CD8-positive, alpha-beta memory T cell (primary cell): Measurements from ENCODE around the gene BEST3. TPM values are rescaled to one million over a fixed set of nuclear protein-coding genes. Genes with fewer than 3 reads are reported as not detected.
A peak's percentile ranks its signal among the peaks of the same experiment; 100 is the strongest.

ENCODE experiments used
- CTCF ChIA-PET: fragments of 350-600 bp; sonication (Branson Sonifier 250); formaldehyde crosslinking; loops from one replicate; lab custom pipeline; 2021; ENCODE audit warnings: antibody characterized with exemption; lab: Charles Lee
- POLR2A ChIA-PET: fragments of 350-600 bp; sonication (Branson Sonifier 250); formaldehyde crosslinking; loops from one replicate; lab custom pipeline; 2021; ENCODE audit warnings: antibody characterized with exemption; lab: Charles Lee
- DNase-seq, 5 donors: peaks; one replicate each; pipeline versions ENCODE4 v3.0.0 to v3.0.0-alpha.2; 2020 to 2022; ENCODE audit warnings: mixed read lengths in 1 of 5
- H3K27ac ChIP-seq: one replicate; pipeline ENCODE4 v1.7.0; 2013; ENCODE audit warnings: low read depth, mild to moderate bottlenecking, low read length, moderate library complexity
- H3K27me3 ChIP-seq: 2 replicates; pipeline ENCODE4 v1.7.0; 2013; ENCODE audit warnings: low read length, mild to moderate bottlenecking; ENCODE audit not compliant: insufficient read depth, poor library complexity, severe bottlenecking
- H3K36me3 ChIP-seq: 2 replicates; pipeline ENCODE4 v1.7.0; 2013; ENCODE audit warnings: mild to moderate bottlenecking, low read length, moderate library complexity; ENCODE audit not compliant: insufficient read depth
- H3K4me1 ChIP-seq: 2 replicates; pipeline ENCODE4 v1.7.0; 2013; ENCODE audit warnings: mild to moderate bottlenecking, low read length, moderate library complexity; ENCODE audit not compliant: insufficient read depth
- H3K4me3 ChIP-seq: 2 replicates; pipeline ENCODE4 v1.7.0; 2013; ENCODE audit warnings: mild to moderate bottlenecking, low read length
- H3K9me3 ChIP-seq: 2 replicates; pipeline ENCODE4 v1.7.0; 2013; ENCODE audit warnings: mild to moderate bottlenecking, low read length
- H3K27ac Mint-ChIP-seq, 8 donors: one replicate each; pipeline ENCODE4 v1.8.0; 2020 to 2021; ENCODE audit warnings: mixed read lengths in 8 of 8, mild to moderate bottlenecking in 6 of 8, inconsistent platforms in 3 of 8, moderate library complexity in 3 of 8
- H3K27me3 Mint-ChIP-seq, 2 donors: one replicate each; pipeline ENCODE4 v1.8.0; 2020 to 2021; ENCODE audit warnings: mixed read lengths in 2 of 2, mild to moderate bottlenecking in 1 of 2, moderate library complexity in 1 of 2
- H3K36me3 Mint-ChIP-seq, 3 donors: one replicate each; pipeline ENCODE4 v1.8.0; 2020 to 2021; ENCODE audit warnings: mixed read lengths in 3 of 3, inconsistent platforms in 1 of 3, mild to moderate bottlenecking in 1 of 3
- H3K4me1 Mint-ChIP-seq, 3 donors: one replicate each; pipeline ENCODE4 v1.8.0; 2020 to 2021; ENCODE audit warnings: mixed read lengths in 3 of 3, inconsistent platforms in 1 of 3, mild to moderate bottlenecking in 1 of 3
- H3K4me3 Mint-ChIP-seq, 7 donors: one replicate each; pipeline ENCODE4 v1.8.0; 2020 to 2021; ENCODE audit warnings: mixed read lengths in 7 of 7, mild to moderate bottlenecking in 6 of 7, moderate library complexity in 4 of 7, inconsistent platforms in 2 of 7
- H3K9me3 Mint-ChIP-seq, 5 donors: one replicate each; pipeline ENCODE4 v1.8.0; 2020 to 2022; ENCODE audit warnings: mixed read lengths in 5 of 5, mild to moderate bottlenecking in 3 of 5, moderate library complexity in 2 of 5, inconsistent platforms in 1 of 5
- polyA plus RNA-seq: library from polyadenylated mRNA; unstranded; fragments of 300-500 nt; fragmentation: Illumina TruSeq; gene quantifications from one replicate; pipeline ENCODE4 v1.2.3, GENCODE V29; 2021
- total RNA-seq, 2 experiments: library from RNA; stranded (reverse); gene quantifications; one replicate each; pipeline ENCODE4 v1.2.3, GENCODE V29; 2021

BEST3 gene
- total RNA-seq (not detected), polyA plus RNA-seq (not detected)

- Histone ChIP-seq H3K9me3 (no peaks in the 10 kb centered on the region), H3K27me3 (no peaks in the 10 kb centered on the region), H3K4me3 (no peak within 1 kb of the TSS), H3K36me3 (no peaks in the 10 kb centered on the region), H3K27ac (no peak within 1 kb of the TSS), H3K4me1 (no peaks in the 10 kb centered on the region)
- CTCF ChIA-PET = no interaction called here
- DNase-seq = no peak
- H3K9me3 Mint-ChIP-seq = no peaks in the 10 kb centered on the region
- H3K36me3 Mint-ChIP-seq = no peaks in the 10 kb centered on the region
- no peak within 1 kb of the TSS for H3K4me3 Mint-ChIP-seq
- no peak within 1 kb of the TSS for H3K27ac Mint-ChIP-seq
- POLR2A ChIA-PET = no interaction called here
- H3K27me3 Mint-ChIP-seq = peaks cover 4 to 22% of the 10 kb centered on the region in 2 donors
- no peaks in the 10 kb centered on the region for H3K4me1 Mint-ChIP-seq
Observed at GRCh38 chr12:69698769-69699540, at the start of gene BEST3. BEST3 (minus strand) TSS chr12:69699303; CDS start chr12:69697798, 1,505 bp downstream.

GRCh38 chr12:69744109-69744508 lies 45.0 kb upstream of the BEST3 start:
- H3K36me3 ChIP-seq = no peaks in the 10 kb centered on the region
- Mint-ChIP-seq H3K27me3 (no peaks in the 10 kb centered on the region), H3K27ac (no peak overlapping the region), H3K4me3 (no peak overlapping the region), H3K4me1 (peaks cover 11 to 31% (median 28%) of the 10 kb centered on the region in 3 donors), H3K9me3 (no peaks in the 10 kb centered on the region), H3K36me3 (peaks cover 0 to 5% (median 3%) of the 10 kb centered on the region in 3 donors)
- H3K27me3 ChIP-seq = no peaks in the 10 kb centered on the region
- ChIA-PET CTCF (no interaction called here), POLR2A (no interaction called here)
- no peak overlapping the region for H3K4me3 ChIP-seq
- DNase-seq = no peak
- no peaks in the 10 kb centered on the region for H3K9me3 ChIP-seq
- H3K4me1 ChIP-seq = peaks cover 7% of the 10 kb centered on the region
- no peak overlapping the region for H3K27ac ChIP-seq

GRCh38 chr12:69739287-69740191 lies 40.4 kb upstream of the BEST3 start:
- H3K9me3 ChIP-seq = no peaks in the 10 kb centered on the region
- peak overlapping the region; percentile 85 to 93 (median 90) for H3K4me3 Mint-ChIP-seq
- peaks cover 10% of the 10 kb centered on the region for H3K4me1 ChIP-seq
- peaks cover 13 to 32% (median 31%) of the 10 kb centered on the region in 3 donors for H3K4me1 Mint-ChIP-seq
- no peaks in the 10 kb centered on the region for H3K9me3 Mint-ChIP-seq
- DNase-seq = peak; percentile 55 to 83 (median 73)
- CTCF ChIA-PET = interaction anchor here (0.8 to 2.0 kb wide), 2 partner anchors 12 to 32 kb away, joined by 3 to 5 read pairs; no protein-coding TSS in a partner anchor
- H3K36me3 Mint-ChIP-seq = peaks cover 0 to 4% (median 0%) of the 10 kb centered on the region in 3 donors
- no peaks in the 10 kb centered on the region for H3K36me3 ChIP-seq
- peak overlapping the region; percentile 78 for H3K4me3 ChIP-seq
- no peaks in the 10 kb centered on the region for H3K27me3 ChIP-seq
- peak overlapping the region; percentile 47 to 95 (median 84) for H3K27ac Mint-ChIP-seq
- no peaks in the 10 kb centered on the region for H3K27me3 Mint-ChIP-seq
- POLR2A ChIA-PET = interaction anchor here (0.6 to 1.1 kb wide), 4 partner anchors 10 to 583 kb away, joined by 3 to 4 read pairs (median 3); no protein-coding TSS in a partner anchor
- peak overlapping the region; percentile 44 for H3K27ac ChIP-seq

GRCh38 chr12:69738351-69739286 lies 39.5 kb upstream of the BEST3 start, which contains the start of gene RAB3IP:
RAB3IP (plus strand) TSS chr12:69738860; CDS start chr12:69755409, 16,549 bp downstream.
- Mint-ChIP-seq H3K36me3 (peaks cover 0 to 4% (median 0%) of the 10 kb centered on the region in 3 donors), H3K4me1 (peaks cover 13 to 32% (median 31%) of the 10 kb centered on the region in 3 donors), H3K27me3 (no peaks in the 10 kb centered on the region), H3K4me3 (peak within 1 kb of the TSS; percentile 85 to 93 (median 90)), H3K27ac (peak within 1 kb of the TSS; percentile 70 to 95 (median 86)), H3K9me3 (no peaks in the 10 kb centered on the region)
- Histone ChIP-seq H3K36me3 (no peaks in the 10 kb centered on the region), H3K4me1 (peaks cover 10% of the 10 kb centered on the region), H3K9me3 (no peaks in the 10 kb centered on the region), H3K27ac (peak within 1 kb of the TSS; percentile 44), H3K27me3 (no peaks in the 10 kb centered on the region), H3K4me3 (peak within 1 kb of the TSS; percentile 78)
- ChIA-PET CTCF (interaction anchor here (0.6 to 2.0 kb wide), 4 partner anchors 11 to 102 kb away, joined by 3 to 5 read pairs (median 3); no protein-coding TSS in a partner anchor), POLR2A (interaction anchor here (0.7 to 1.1 kb wide), 3 partner anchors 491 to 582 kb away, joined by 3 read pairs; no protein-coding TSS in a partner anchor)
- peak; percentile 89 to 93 (median 91) for DNase-seq

DNA sequence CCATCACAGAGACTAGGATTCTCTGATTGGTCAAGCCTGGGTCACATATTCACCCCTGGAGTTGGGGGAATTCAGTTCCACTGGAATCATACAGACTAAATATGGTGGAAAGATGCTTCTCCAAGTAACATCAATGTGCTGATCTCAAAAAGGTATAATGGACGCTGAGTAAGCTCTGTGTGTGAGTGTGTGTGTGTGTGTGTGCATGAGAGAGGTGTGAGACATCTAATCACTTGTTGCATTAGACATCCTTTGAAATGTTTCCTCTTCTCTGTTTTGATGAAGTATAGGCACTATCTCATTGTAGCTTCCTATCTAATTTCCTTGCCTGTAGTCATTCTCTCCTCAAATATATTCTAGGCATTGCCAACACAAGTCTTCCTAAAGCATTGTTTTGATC lies 34.5 kb upstream of the BEST3 start:
- no peak overlapping the region for H3K4me3 Mint-ChIP-seq
- CTCF ChIA-PET = no interaction called here
- no peaks in the 10 kb centered on the region for H3K36me3 ChIP-seq
- H3K4me1 Mint-ChIP-seq = peaks cover 2 to 5% (median 4%) of the 10 kb centered on the region in 3 donors
- no peaks in the 10 kb centered on the region for H3K9me3 Mint-ChIP-seq
- H3K27ac ChIP-seq = no peak overlapping the region
- H3K36me3 Mint-ChIP-seq = no peaks in the 10 kb centered on the region
- POLR2A ChIA-PET = no interaction called here
- H3K4me1 ChIP-seq = peaks cover 3% of the 10 kb centered on the region
- no peak overlapping the region for H3K27ac Mint-ChIP-seq
- H3K27me3 Mint-ChIP-seq = peaks cover 0 to 2% of the 10 kb centered on the region in 2 donors
- no peaks in the 10 kb centered on the region for H3K9me3 ChIP-seq
- H3K27me3 ChIP-seq = no peaks in the 10 kb centered on the region
- no peak overlapping the region for H3K4me3 ChIP-seq
- DNase-seq = no peak

DNA sequence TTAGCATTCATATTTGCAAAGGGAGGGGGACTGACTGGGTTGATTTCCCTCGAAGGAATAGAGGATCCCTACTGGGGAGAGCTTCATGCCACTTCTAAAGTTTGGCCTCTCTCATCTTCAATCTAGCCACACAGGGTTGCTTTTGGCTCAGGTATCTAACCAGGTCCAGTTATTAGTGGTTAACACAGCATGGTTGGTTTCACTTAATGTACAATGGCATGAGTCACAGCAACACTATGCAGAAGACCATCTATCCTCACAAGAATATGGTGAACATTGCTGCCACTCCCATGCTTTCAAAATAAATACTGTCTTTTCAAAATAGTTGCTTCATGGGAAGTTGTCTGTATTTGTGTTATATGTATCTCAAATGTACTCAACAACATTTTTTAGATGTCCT lies 33.0 kb upstream of the BEST3 start:
- no peaks in the 10 kb centered on the region for H3K9me3 ChIP-seq
- Mint-ChIP-seq H3K27me3 (peaks cover 0 to 2% of the 10 kb centered on the region in 2 donors), H3K36me3 (no peaks in the 10 kb centered on the region), H3K4me1 (no peaks in the 10 kb centered on the region), H3K4me3 (no peak overlapping the region), H3K9me3 (no peaks in the 10 kb centered on the region), H3K27ac (no peak overlapping the region)
- H3K27ac ChIP-seq = no peak overlapping the region
- no peaks in the 10 kb centered on the region for H3K27me3 ChIP-seq
- no peak overlapping the region for H3K4me3 ChIP-seq
- H3K36me3 ChIP-seq = no peaks in the 10 kb centered on the region
- ChIA-PET CTCF (no interaction called here), POLR2A (no interaction called here)
- no peaks in the 10 kb centered on the region for H3K4me1 ChIP-seq
- DNase-seq = no peak

DNA sequence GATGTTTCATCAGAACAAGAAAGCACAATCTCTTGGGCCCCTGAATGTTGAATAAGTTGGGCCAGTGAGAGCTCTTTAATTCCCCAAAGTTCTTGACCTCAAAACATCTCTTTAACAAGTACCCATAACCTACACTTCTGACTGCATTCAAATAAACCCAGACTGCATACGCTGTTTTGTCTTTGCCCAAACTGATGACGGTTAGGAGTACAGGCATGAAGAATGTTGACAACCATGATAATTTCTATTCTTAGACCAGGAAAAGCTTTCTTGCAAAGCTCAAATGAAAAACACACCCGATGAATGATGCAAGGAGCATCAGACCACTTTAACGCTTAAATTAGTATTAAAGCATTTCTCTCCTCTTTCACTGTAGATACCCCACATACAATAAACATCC lies 27.8 kb upstream of the BEST3 start:
- Mint-ChIP-seq H3K4me3 (no peak overlapping the region), H3K27ac (no peak overlapping the region), H3K36me3 (no peaks in the 10 kb centered on the region), H3K27me3 (peaks cover 7 to 23% of the 10 kb centered on the region in 2 donors), H3K4me1 (no peaks in the 10 kb centered on the region), H3K9me3 (peaks cover 0 to 6% (median 0%) of the 10 kb centered on the region in 5 donors)
- no peaks in the 10 kb centered on the region for H3K36me3 ChIP-seq
- CTCF ChIA-PET = interaction anchor here (1.4 kb wide), 1 partner anchor 12 kb away, joined by 5 read pairs; the partner anchor contains the start of gene RAB3IP
- H3K27ac ChIP-seq = no peak overlapping the region
- H3K9me3 ChIP-seq = no peaks in the 10 kb centered on the region
- DNase-seq = no peak
- no peak overlapping the region for H3K4me3 ChIP-seq
- no peaks in the 10 kb centered on the region for H3K4me1 ChIP-seq
- POLR2A ChIA-PET = no interaction called here
- H3K27me3 ChIP-seq = no peaks in the 10 kb centered on the region
